ENCODE data around the gene PYGM. TPM values are rescaled to one million over a fixed set of nuclear protein-coding genes. Genes with fewer than 3 reads are reported as not detected.

The PYGM gene
- total RNA-seq, 6 donors from 2014 or later, result 1.0 to 3.7 (median 1.5) TPM

DNA sequence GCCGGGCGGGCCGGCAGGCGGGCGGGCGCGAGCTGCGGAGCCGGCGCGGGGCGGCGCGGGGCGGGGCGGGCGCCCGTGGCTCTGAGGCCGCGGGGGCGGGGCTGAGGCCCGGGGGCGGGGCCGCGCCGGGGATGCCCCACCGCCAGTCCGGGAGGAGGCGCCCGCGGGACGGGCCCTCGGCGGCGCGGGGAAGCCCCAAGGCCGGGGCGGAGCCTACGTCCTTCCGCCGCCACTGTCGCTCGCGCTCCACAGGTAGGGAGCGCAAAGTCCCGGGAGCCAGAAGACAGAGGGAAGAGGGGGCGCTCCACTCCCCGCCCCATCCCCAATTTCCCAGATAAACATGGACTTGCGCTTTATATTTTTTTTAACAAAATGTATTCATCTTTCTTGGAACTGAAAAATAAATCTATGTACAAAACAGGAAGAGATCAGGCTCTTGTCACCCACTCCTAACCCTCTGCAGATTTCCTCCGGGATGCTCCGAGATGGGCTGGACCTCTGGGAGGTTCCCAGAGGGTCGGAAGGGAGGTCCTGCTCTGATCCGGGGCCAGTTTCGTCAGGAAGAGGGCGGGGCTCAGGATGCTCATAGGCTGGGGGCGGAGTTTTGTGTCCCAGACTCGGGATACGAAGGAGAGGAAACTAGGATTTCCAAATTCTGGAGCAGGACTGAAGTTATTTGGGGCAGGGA, 43.5 kb upstream of the PYGM start, which contains the start of gene MAP4K2:
Gene MAP4K2 (minus strand): TSS at position 57 of the 688 bp plus-strand sequence. CDS start 65 bp downstream, outside the sequence.
- Histone ChIP-seq H3K36me3 (peaks cover 0 to 51% (median 9%) of the 10 kb centered on the region in 4 donors), H3K27ac (peak within 1 kb of the TSS; percentile 83 to 92 (median 88)), H3K4me1 (peaks cover 31 to 55% (median 42%) of the 10 kb centered on the region in 4 donors), H3K27me3 (no peaks in the 10 kb centered on the region), H3K4me3 (peak within 1 kb of the TSS; percentile 72 to 89 (median 77)), H3K9me3 (no peaks in the 10 kb centered on the region)
- peak in 1 of 2 donors; percentile 29 for TF ChIP-seq POLR2AphosphoS5 (IDR thresholded peaks at IDR 0.05)
- TF ChIP-seq POLR2A (IDR thresholded peaks at IDR 0.05), result peak in 1 of 4 donors; percentile 17
- TF ChIP-seq EP300 (IDR thresholded peaks at IDR 0.05), result no peak
- TF ChIP-seq, protein P1, sequence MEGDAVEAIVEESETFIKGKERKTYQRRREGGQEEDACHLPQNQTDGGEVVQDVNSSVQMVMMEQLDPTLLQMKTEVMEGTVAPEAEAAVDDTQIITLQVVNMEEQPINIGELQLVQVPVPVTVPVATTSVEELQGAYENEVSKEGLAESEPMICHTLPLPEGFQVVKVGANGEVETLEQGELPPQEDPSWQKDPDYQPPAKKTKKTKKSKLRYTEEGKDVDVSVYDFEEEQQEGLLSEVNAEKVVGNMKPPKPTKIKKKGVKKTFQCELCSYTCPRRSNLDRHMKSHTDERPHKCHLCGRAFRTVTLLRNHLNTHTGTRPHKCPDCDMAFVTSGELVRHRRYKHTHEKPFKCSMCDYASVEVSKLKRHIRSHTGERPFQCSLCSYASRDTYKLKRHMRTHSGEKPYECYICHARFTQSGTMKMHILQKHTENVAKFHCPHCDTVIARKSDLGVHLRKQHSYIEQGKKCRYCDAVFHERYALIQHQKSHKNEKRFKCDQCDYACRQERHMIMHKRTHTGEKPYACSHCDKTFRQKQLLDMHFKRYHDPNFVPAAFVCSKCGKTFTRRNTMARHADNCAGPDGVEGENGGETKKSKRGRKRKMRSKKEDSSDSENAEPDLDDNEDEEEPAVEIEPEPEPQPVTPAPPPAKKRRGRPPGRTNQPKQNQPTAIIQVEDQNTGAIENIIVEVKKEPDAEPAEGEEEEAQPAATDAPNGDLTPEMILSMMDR (IDR thresholded peaks at IDR 0.05), result peak in 3 of 6 experiments; percentile 10 to 15 (median 11)
- 0 to 1% methylated on average over 26 to 28 of the region's 58 CpGs for WGBS, 2 donors
- DNase-seq (peak; percentile 93 to 98), ATAC-seq (ENCODE audit: low FRiP score in 2 of 2) (peak; percentile 88 to 96)

DNA sequence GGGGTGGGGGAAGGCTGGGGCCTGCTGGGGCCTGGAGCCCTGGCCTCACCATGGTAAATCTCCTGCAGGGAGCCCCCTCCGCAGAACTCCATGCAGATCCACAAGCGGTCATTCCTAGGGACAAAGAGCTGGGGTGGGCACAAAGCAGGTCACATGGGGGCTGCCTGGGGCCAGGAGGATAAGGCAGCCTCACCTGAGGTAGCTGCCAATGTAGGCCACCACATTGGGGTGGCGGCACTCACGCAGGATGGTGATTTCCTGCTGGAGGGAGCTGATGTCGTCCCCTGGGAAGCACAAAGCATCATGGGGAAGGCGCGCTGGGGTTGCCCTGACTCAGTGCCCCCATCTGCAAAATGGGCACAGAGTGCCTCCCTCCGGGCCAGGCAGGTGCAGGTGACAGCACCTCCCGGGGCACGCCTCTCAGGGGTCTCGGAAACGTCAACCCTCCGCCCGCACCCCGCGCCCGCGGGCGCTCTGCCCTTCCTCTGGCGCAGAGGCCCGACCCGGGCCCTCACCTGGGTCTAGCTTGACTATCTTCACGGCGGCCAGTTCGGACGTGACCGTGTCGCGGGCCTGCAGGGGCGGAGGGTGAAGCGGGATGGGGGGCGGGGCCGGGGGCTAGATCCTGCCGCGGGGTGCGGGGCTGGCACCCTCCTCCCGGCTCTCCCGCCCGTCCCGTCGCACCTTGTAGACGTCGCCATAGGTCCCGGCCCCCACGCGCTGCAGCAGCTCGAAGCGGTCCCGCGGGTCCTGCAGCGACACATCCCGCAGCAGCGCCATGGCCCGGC, 42.8 kb upstream of the PYGM start:
- DNase-seq (no peak), ATAC-seq (ENCODE audit: low FRiP score in 2 of 2) (peak in 1 of 2 donors; percentile 2)
- H3K9me3 ChIP-seq, result no peaks in the 10 kb centered on the region
- H3K4me1 ChIP-seq, result peaks cover 31 to 55% (median 42%) of the 10 kb centered on the region in 4 donors
- 18% methylated on average over 10 of the region's 54 CpGs; no CpG with 5 or more reads in 1 of the 2 donors for WGBS, 2 donors
- H3K27ac ChIP-seq, result peak overlapping the region; percentile 69 to 91 (median 84)
- H3K27me3 ChIP-seq, result no peaks in the 10 kb centered on the region
- H3K36me3 ChIP-seq, result peaks cover 0 to 47% (median 9%) of the 10 kb centered on the region in 4 donors
- peak overlapping the region; percentile 72 to 89 (median 77) for H3K4me3 ChIP-seq
- TF ChIP-seq EP300 (IDR thresholded peaks at IDR 0.05) (no peak), POLR2AphosphoS5 (IDR thresholded peaks at IDR 0.05) (no peak), POLR2A (IDR thresholded peaks at IDR 0.05) (no peak)
- TF ChIP-seq, protein P1 (IDR thresholded peaks at IDR 0.05), result no peak

DNA sequence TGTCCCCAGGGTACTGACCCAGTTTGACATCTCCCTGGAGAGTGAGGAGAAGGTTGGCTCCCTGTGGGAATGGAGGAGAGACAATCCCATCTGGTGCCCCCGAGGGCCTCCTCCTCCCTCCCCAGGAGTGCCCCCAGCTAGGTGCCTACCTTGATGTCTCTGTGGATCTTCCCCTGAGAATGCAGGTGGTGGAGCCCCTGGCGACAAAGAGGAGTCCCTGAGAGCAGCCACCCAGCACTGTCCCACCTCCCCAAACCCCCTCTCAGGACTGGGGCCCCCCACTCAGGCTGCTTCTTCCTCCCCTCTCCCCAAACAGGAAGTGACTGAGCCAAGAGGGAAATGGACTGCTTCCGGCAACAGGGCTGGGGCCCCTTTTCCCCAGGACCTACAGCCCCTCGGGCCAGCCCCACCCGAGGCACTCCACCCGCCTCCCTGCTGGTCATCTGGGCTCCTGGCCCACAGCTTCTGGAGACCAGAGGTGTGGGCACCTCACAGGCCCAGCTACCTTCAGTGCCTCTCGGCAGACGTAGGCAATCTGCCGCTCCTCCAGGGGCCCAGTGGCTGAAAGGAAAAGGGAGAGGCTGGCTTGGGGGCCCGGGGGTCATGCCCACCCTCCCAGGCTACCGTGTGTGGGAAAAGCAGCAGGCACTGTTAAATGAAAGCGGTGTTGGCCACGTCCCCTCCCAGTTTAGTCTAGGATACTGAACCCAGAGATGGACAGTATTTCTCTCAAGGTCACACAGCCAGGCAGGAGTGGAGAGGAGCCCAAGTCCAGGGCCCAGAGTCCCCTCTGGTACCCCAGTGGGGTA, 42.0 kb upstream of the PYGM start:
- Histone ChIP-seq H3K36me3 (peaks cover 0 to 47% (median 16%) of the 10 kb centered on the region in 4 donors), H3K27ac (peak overlapping the region; percentile 69 to 91 (median 84)), H3K27me3 (no peaks in the 10 kb centered on the region), H3K4me1 (peaks cover 31 to 60% (median 42%) of the 10 kb centered on the region in 4 donors), H3K4me3 (peak overlapping the region; percentile 4 to 89 (median 77)), H3K9me3 (no peaks in the 10 kb centered on the region)
- 37 to 58% methylated on average over 4 to 12 of the region's 13 CpGs for WGBS, 2 donors
- ATAC-seq (ENCODE audit: low FRiP score in 2 of 2) (no peak), DNase-seq (no peak)
- TF ChIP-seq EP300 (IDR thresholded peaks at IDR 0.05) (no peak), POLR2AphosphoS5 (IDR thresholded peaks at IDR 0.05) (peak in 1 of 2 donors; percentile 29)

DNA sequence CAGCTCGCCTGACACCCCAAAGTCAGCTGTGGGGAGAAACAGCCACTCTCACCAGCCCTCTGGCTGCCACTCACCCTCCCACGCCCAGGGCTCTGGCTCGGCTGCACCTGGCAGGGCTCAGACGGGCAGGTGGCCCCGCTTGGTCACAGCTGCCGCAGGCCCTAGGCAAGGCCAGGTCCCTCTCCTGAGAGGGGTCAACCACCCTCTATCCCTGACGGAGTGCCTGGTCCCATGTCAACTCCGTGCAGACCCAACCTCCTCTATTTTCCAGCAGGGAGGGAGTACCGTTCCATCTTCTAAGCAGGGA, 41.3 kb upstream of the PYGM start:
- ATAC-seq (ENCODE audit: low FRiP score in 2 of 2) (no peak), DNase-seq (no peak)
- Histone ChIP-seq H3K9me3 (no peaks in the 10 kb centered on the region), H3K4me3 (peak overlapping the region in 2 of 4 donors; percentile 75 to 89), H3K27me3 (no peaks in the 10 kb centered on the region), H3K27ac (peak overlapping the region; percentile 69 to 91 (median 84)), H3K4me1 (peaks cover 31 to 66% (median 44%) of the 10 kb centered on the region in 4 donors), H3K36me3 (peaks cover 0 to 47% (median 23%) of the 10 kb centered on the region in 4 donors)
- TF ChIP-seq POLR2A (IDR thresholded peaks at IDR 0.05) (no peak), EP300 (IDR thresholded peaks at IDR 0.05) (no peak), POLR2AphosphoS5 (IDR thresholded peaks at IDR 0.05) (no peak)
- TF ChIP-seq, protein P1 (IDR thresholded peaks at IDR 0.05), result no peak
- 55 to 72% methylated on average over 4 to 7 of the region's 9 CpGs for WGBS, 2 donors
